Measurements from ENCODE around the gene RASD2. TPM values are rescaled to one million over a fixed set of nuclear protein-coding genes. Genes with fewer than 3 reads are reported as not detected.

The RASD2 gene
- total RNA-seq, 1 experiment from 2014 or later, result 0.23 TPM

DNA sequence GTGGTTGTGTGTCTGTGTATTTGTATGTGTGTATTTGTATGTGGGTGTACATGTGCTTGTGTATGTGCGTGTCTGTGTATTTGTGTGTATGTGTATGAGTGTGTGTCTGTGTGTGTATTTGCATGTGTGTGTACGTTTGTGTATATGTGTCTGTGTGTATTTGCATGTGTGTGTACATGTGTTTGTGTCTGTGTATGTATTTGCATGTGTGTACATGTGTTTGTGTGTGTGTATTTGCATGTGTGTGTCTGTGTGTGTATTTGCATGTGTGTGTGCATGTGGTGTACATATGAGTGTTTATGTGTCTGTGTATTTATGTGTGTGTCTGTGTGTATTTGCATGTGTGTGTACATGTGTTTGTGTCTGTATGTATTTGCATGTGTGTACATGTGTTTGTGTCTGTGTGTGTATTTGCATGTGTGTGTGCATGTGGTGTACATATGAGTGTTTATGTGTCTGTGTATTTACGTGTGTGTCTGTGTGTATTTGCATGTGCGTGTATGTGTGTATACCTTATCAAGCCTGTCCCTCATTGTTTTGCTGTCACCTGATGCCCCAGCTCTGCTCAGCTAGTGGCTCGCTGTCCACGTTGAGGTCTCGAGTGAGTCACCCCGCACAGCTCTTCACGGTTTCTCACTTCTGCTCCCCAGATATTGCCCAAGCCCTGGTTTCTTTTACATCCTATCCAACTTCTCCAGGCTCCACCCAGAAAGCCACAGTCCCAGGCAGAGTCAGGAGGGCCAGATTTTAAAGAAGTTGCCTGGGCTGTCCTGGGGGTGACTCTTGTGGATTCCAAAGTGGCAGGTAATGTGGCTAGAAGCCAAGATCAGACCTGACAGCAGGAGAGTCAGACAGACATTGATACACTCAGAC is 61.3 kb downstream of the RASD2 start:
- peak; percentile 68 for DNase-seq (ENCODE audit: low read depth)

Other genes starting within 250 kb of the RASD2 start
- gene TOM1, start 240.9 kb upstream of the RASD2 start, total RNA-seq (2014; rRNA removed), result 33.8 and 50.3 TPM in 2 replicates
- 103 and 152 TPM in 2 replicates for gene HMOX1, start 159.7 kb upstream of the RASD2 start, total RNA-seq (2014; rRNA removed)
- gene MCM5, start 140.7 kb upstream of the RASD2 start, total RNA-seq (2014; rRNA removed), result 100 and 139 TPM in 2 replicates
- not detected in 2 replicates for gene MB, start 76.5 kb downstream of the RASD2 start, total RNA-seq (2014; rRNA removed)
- 4.2 and 7.7 TPM in 2 replicates for gene APOL6, start 107.6 kb downstream of the RASD2 start, total RNA-seq (2014; rRNA removed)
- not detected in 2 replicates for gene APOL5, start 177.0 kb downstream of the RASD2 start, total RNA-seq (2014; rRNA removed)